ENCODE results near the gene SPNS3. TPM values are rescaled to one million over a fixed set of nuclear protein-coding genes. Genes with fewer than 3 reads are reported as not detected.
A peak's percentile ranks its signal among the peaks of the same experiment; 100 is the strongest.

SPNS3 gene
- total RNA-seq, 2 donors from 2014 or later = 0.42 to 0.59 TPM

DNA sequence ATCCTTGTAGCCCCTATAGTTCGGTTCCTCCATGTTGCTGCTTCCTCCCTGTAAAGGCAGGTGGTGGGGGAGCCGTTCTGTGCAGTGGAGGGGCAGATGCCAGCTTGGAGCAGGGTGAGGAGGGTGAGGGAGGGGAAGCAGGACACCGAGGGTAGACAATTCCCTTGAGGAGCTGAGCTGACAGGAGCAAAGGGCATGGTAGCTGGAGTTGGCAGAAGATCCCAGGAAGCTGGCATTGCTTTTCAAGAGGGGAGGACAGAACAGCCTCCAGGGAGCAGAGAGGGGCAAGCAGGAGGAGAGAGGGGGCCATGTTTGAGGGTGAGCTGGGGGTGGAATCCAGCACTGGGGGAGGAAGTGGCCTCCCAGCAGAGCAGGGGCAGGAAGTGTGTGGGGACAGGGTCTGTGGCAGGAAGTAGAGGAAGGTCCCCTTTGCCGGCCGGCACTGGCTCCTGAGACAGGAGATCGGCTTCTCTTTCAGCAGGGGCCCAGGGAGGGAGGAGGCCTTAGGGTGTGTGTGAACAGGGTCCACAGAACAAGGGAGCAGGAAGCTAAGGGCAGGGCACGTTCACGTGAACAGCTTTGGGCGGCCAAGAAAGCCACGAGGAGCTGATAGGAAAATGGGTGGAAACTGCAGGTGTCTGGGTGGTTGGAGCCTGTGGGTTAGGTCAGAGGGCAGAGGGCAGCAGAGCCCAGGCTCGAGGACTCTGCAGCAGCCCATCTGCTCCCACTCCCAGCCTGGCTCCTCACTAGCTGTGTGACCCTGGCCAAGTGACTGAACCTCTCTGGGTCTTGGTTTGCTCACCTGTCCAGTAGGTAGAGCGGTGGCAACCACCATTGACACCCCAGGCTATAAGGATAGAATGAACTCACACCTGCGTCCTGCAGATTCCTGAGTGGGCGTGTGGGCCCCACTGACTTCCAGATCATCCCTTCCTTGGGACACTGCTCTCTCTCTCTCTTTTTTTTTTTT lies 47.5 kb downstream of the SPNS3 start:
- intact Hi-C loops (cut with DNase I) = no loop called here
- peak; percentile 13 to 35 for ATAC-seq
- peak; percentile 30 for DNase-seq

DNA sequence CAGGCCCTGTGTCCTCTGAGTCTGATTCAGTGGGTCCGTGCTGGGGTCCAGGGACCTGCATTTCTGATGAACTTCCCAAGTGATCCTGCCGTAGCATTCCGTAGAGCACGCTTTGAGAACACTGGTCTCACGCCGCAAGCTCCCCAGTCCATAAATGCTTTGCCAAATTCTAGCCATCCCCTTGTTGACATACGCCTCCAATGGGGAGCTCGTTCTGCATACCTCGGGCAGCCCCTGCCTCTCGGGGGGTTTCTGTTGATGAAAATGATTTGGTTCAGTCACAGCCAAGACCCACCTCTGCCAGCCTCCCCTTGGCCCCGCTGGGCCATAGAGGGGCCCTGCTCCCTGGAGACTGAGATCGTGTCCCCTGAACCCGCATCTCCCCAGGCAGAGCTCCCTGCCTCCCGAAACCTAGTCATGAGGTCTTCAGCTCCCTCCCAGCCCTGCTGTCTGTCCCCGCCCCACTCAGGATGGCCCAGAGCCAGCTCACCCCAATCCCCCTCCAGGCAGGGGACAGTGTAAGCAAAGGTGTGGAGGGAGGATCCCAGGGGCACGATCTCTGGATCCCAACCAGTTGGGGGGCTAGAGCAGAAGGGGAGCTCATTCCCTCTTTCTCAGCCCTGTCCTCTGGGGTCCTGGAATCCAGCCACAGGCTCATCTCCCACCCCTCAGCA lies 48.7 kb downstream of the SPNS3 start:
- ATAC-seq (no peak), DNase-seq (no peak)
- intact Hi-C loops (cut with DNase I) = no loop called here

DNA sequence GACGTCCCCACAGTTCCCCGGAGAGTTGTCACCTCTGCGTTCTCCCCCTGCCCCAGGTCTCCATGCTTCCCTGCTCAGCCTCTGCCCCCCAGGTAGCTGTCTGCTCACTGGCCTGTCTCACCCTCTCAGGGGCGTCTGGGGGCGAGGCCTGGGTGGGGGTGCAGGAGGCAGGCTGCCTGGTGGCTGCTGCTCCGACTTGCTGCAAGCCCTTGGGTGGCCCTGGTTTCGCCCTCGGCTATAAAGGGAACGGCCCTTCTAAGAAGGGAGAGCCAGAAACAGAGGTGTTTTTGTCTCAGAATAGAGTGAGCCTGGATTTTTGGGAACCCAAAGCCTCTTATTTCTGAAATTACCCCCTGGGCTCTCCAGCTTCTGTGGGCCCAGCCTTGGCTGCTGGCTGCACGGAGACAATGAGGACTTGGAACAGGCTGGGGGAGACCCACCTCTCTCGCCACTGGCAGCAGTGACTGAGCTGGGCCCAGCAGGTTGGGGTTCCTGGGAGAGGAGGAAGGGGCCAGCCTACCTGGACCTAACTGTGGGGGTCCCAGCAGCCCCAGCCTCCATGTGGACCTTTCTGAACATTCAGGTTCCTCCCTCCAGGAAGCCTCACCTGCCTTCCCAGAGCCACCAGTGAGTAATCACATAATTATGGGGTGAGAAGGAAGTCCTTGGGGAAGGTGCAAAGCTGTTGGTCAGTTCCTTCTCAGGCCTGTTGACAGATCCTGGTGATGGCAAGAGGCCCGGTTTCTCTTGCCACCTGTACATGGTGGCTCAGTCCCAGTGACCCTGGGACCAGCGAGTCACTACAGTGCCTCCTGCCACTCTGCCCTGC lies 49.5 kb downstream of the SPNS3 start:
- intact Hi-C loops (cut with DNase I) = no loop called here
- ATAC-seq = peak in 1 of 2 donors; percentile 21
- no peak for DNase-seq

DNA sequence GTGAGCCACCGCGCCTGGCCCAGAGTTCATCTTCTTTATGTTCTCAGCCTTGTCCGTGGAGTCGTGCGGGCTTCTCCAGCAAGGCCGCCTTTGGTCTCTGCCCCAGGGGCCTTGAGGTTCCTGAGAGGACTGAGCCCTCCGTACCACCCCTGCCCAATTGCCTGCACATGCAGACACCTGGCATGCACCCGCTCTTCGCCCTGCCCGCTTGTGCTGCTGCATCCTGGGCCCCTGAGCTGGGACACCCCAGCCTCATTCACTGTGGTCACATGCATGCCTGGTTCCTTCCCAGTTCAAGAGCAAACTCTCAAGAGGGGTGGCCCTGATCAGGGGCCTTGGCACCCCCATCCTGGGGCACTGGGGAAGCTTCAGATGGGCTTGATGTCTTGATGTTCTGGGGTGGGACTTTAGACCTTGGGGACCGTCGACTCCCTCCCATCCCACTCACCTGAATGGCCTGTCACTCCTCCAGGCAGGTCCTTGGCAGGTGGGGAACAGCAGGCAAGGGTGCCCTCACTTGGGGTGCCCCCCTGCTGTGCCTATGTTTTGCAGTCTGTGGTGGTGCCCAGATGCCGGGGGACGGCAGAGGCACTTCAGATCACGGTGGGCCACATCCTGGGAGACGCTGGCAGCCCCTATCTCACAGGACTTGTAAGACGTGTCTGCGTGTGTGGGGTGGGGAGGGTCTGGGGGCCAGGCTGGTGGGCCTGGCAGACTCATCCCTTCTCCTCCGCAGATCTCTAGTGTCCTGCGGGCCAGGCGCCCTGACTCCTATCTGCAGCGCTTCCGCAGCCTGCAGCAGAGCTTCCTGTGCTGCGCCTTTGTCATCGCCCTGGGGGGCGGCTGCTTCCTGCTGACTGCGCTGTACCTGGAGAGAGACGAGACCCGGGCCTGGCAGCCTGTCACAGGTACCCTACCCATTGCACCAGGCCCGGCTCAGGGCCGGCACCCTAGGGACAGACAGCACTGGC lies 52.2 kb downstream of the SPNS3 start:
- DNase-seq (peak; percentile 51), ATAC-seq (no peak)
- intact Hi-C loops (cut with DNase I) = no loop called here

DNA sequence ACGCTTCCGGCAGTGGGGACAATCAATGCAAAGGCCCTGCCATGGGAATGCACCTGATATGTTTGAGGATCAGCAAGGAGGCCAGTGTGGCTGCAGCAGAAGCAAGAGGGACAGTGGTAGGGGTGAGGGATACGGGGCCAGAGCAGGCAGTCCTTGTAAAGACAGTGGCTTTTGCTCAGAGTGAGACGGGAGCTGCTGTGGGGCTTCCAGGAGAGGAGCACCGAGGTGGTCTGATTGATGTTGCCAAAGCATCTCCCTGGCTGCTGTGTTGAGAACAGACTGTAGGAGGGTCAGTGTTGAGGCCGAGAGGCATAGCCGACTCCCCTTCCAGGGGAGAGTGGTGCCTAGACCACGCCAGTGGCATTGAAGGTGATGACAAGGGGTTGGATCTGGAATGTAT lies 53.6 kb downstream of the SPNS3 start:
- intact Hi-C loops (cut with DNase I) = no loop called here
- DNase-seq (no peak), ATAC-seq (no peak)

DNA sequence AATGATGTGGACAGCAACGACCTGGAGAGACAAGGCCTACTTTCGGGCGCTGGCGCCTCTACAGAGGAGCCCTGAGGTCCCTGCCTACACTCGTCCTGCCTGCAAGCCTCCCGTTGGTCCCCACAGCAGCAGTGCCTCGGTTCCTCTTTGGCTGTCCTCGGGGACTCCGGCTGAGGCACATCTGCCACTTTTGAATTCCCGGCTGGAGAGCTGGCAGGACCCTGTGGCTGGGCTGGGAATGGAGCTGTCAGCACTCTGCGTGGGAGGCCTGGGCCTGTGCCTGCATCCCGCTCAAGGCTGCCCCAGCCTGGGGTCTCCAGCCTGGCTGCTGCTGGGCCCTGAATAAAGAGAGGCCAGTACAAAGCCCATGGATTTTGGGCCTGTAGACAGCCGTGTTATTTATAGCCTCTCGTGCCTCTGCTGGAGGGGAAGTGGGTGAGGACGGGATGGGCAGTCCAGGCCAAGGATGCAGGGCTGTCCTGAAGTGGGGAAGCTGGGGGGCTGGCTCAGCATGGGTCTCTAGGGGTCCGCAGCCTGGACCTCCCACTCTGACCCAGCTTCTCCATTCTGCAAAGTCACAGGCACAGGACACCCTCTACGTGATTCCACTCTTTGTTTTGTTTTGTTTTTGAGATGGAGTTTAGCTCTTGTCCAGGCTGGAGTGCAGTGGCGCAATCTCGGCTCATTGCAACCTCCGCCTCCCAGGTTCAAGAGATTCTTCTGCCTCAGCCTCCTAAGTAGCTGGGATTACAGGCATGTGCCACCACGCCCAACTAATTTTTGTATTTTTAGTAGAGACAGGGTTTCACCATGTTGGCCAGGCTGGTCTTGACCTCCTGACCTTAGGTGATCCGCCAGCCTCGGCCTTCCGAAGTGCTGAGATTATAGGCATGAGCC lies 54.3 kb downstream of the SPNS3 start:
- no peak for DNase-seq
- no peak for ATAC-seq
- intact Hi-C loops (cut with DNase I) = no loop called here

DNA sequence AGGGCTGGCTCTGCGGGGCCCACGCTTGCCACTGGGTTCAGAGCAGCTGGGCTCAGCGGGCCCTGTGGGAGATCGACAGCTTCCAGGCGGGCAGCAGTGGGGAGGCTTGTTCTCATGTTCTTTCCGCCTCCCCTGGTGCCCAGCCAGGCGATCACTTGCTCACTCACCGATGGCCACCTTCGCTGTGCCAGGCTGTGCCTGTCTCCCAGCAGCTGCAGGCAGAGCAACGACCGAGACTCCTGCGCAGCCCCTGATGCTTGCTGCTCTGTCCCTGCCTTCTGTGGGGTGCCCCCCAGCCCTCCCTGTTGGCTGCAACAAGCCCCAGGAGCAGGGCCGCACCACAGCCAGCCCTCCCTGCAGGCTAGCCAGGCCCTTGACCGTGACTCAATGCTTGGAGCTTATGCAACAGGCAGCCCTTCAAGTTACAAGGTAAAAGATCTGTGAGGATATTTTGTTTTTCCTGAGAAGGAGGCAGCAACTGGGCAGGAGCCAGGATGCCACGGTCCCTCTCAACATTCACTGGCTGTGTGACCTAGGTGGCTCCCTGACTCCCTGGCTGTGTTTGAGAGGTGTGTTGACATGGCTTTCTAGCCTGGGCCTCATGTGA lies 55.4 kb downstream of the SPNS3 start:
- DNase-seq (no peak), ATAC-seq (peak in 1 of 2 donors; percentile 34)
- intact Hi-C loops (cut with DNase I) = no loop called here

DNA sequence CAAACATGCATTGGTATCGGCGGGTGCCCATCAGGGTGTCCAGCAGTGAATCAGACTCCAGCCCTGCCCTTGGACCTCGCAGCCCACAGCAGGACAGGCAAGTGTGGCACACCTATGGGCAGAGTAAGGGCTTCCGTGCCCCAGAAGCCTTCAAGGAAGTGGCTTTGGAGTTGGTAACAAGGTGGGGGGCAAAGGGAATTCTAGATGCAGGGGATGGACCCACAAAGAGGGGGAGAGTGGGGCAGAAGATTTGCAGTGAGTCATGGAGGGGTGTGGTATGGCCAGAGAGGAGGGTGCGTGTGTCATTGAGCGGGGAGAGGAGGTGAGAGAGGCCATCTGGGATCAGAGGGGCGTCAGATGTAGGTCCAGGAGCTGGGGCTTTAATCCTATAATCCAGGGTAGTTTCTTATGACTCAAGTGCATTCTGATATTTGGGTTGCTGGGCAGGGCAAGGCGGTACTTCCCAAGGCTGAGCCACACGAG lies 56.4 kb downstream of the SPNS3 start:
- no peak for DNase-seq
- no peak for ATAC-seq
- intact Hi-C loops (cut with DNase I) = no loop called here

DNA sequence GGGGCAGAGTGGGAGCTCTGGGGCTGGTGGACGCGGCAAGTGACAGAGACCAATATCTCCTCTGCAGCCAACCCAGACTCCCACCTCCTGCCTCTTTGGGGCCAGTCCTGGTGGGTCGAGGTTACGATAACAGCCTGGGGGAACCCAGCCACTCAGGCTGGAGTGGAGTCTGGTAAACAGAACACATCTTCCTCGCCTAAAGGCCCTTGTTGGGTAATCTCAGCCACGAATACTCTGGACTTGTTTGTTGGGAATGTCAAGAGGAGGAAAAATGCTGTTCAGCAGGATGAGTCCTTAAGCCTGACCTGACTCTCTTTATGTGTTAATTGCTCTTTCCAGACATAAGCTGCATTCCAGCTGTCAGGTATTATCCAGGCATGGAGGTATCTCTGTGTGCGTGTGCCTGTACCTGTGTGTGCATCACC lies 56.9 kb downstream of the SPNS3 start:
- DNase-seq (no peak), ATAC-seq (no peak)
- intact Hi-C loops (cut with DNase I) = no loop called here

DNA sequence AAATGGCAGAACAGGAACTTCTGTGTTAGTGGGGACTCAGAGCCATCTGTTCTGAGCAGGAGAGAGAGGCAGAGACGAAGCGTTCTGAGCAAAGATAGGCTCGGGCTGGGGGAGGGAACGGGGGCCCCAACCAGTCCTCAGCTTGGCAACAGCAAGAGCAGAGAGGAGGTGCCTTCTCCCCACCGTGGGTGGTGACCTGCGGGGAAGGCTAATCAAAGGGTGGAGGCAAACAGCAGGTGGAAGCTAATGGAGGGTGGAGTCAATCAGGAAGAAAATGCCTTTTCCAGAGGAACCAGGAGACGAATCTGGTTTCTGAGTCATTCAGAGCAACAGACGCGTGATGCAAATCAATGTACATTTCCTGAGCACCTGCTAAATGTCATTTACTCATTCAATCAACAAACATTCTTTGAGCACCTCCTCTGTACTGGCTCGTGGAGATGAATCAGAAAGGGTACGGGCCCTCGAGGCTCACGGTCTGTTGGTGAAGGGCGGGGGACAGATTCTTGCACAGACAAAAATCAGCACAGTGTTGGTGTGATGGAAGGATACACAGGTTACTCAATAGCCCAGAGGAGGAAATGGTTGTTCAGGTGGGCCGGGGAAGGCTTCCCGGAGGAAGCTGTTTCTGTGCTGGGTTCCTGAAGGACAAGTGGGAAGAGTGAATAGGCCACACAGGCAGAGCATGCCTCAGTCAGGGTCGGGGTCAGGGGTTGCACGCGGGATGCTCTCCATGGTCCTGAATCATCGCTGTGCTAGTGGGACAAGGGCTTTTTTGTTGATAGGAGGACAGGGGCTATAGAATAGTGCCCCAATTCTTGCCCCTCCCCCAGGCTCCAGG lies 59.2 kb downstream of the SPNS3 start:
- intact Hi-C loops (cut with DNase I) = no loop called here
- no peak for DNase-seq
- ATAC-seq = peak in 1 of 2 donors; percentile 45

DNA sequence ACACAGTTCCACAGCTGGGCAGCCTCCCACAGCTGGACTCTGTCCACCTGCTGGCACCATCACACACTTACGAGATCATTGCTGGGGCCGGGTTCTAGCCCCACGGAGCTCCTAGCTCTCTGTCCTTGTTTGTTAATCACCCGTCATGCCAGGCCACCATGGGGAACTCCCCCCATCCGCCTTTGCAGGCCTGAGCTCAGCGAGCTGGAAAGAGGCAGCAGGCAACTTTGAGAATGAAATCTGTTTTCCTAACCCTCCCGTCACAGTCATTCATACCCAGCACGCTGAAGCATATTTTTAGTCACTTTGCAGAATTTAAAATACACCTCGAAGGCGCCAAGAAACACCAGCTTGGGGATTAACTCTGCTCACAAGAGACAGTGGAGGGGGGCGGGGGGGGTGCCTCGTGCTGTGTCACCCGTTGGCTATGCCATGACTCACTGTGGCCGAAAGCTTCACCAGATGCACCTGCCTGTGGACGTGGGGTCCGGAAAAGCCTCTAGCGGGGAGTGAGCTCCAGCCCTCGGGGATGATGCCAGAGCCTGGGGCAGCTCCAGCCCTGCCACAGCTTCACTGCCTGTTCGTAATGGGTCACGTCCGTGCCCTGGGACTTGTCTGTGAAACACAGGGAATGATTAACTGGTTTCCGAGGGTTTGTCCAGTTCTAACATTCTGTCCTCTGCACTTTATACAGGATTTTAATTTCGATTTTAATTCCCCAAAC lies 63.5 kb downstream of the SPNS3 start:
- ATAC-seq (peak in 1 of 2 donors; percentile 9), DNase-seq (no peak)

DNA sequence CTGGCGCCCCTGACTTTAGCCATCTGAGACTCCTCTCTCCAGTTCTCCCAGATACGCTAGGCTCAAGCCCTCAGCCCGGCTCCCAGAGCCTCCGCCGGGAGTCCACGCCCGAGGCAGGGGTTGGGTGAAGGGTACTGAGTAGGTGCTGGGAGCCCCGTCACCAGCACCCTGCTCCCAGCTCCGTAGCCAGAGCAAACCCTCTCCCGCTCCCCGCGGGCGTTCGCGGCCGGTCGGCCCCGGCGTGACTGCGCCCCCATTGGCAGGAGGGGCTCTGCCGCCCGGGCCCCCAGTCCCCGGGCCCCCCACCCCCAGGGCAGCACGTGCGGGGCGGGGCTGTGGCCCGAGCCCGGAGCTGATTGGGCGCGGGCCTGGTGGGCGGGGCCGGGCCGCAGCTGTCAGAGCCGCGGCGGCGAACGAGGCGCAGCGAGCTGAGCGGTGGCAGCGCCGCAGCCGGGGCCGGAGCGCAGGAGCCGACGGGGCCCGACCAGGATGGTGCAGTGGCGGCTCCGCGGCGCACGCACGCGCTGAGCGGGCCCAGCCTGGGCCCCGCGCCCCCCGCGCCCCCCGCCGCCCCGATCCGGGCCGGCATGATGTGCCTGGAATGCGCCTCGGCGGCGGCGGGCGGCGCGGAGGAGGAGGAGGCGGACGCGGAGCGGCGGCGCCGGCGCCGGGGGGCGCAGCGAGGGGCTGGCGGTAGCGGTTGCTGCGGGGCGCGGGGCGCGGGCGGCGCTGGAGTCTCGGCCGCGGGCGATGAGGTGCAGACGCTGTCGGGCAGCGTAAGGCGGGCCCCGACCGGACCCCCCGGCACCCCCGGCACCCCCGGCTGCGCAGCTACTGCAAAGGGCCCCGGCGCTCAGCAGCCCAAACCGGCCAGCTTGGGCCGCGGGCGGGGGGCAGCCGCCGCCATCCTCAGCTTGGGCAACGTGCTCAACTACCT lies 65.0 kb downstream of the SPNS3 start, which contains the start of gene SPNS2:
Gene SPNS2 (plus strand): TSS at position 421 of the 937 bp plus-strand sequence. CDS start 167 bp downstream, at position 588.
- intact Hi-C loops (cut with DNase I) = no loop called here
- ATAC-seq = peak; percentile 89 to 91
- peak; percentile 79 for DNase-seq

More for the DNA sequence above, 63.5 kb downstream of the SPNS3 start:
- intact Hi-C loops (cut with DNase I) = no loop called here

DNA sequence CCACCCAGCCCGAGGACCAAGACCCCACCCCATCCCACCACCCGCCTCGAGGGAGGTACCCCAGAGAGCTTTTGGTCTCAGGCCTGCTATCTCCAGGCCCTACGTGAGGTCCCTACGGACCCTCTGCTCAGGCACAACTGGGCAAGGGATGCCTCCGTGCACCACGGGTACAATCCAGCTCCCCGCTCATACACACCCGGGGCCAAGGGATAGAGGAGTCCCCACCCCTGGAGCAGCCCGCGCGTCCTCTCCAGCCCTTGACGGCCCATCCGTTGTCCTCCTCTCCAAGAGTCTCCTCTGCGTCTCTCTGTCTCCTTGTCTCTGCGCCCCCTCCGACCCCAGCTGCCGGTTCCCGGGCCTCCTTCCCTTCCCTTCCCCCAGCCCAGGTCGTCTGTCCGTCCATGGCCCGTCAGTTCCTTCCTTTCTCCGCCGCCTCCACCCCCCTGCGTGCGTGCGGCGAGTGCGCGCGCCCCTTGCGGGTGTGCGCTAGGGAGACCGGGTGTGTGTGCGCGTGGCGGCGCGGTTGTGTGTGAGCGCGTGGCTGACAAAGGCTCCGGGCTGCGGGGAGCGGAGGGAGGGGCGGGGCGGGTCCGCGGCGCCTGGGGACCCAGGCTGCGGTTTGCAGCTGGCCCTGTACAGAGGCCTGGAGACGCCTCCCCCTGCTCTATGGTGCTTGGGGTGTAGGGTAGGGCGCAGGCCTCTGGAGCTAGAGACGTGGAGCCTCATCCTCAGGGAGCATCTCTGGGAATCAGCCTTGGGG lies 65.9 kb downstream of the SPNS3 start:
- ATAC-seq (peak; percentile 17 to 32), DNase-seq (no peak)
- intact Hi-C loops (cut with DNase I) = loop anchor here in 1 of 2 donors (10.0 kb wide), 1 partner anchor 75 kb away; no protein-coding TSS in a partner anchor
